ENCODE data around the gene VIPR2. TPM values are rescaled to one million over a fixed set of nuclear protein-coding genes. Genes with fewer than 3 reads are reported as not detected.

Gene VIPR2
- total and polyA plus RNA-seq, 2 of the 13 experiments (the other 11 are each of a cell fraction or from before 2014, with no cell fraction given): not detected

- intact Hi-C loops (cut with micrococcal nuclease; ENCODE audit: unreplicated experiment): no loop called here
- ChIA-PET POLR2A (no interaction called here), CTCF (ENCODE audit: low intra/inter-chr PET ratio, low total read pairs) (no interaction called here)
- Histone ChIP-seq H3K9me3 (ENCODE audit: low read length) (no peaks in the 10 kb centered on the region), H3K4me1 (ENCODE audit: insufficient read depth, low read length) (no peaks in the 10 kb centered on the region), H4K20me1 (ENCODE audit: insufficient read depth, low read length) (no peaks in the 10 kb centered on the region), H3K36me3 (replicated peaks in 1 of 2; ENCODE audit: control insufficient read depth in 1 of 2, insufficient read depth in 2 of 2, low read length in 2 of 2) (no peaks in the 10 kb centered on the region), H2AFZ (ENCODE audit: low read length) (no peak overlapping the region), H3K9ac (ENCODE audit: insufficient read depth, low read depth, low read length) (no peak overlapping the region), H3K27me3 (ENCODE audit: control insufficient read depth in 1 of 2, insufficient read depth in 2 of 2, low read length in 2 of 2) (peaks cover 3 to 63% of the 10 kb centered on the region in 2 experiments; a peak in 4 of 5 replicates), H3K79me2 (ENCODE audit: insufficient read depth, low read length) (no peaks in the 10 kb centered on the region), H3K27ac (ENCODE audit: extremely low read length, insufficient read depth, low read length) (no peak overlapping the region), H3K4me3 (replicated peaks in 1 of 3; ENCODE audit: insufficient read depth in 1 of 3, low read depth in 2 of 3, low read length in 3 of 3) (no peak overlapping the region), H3K4me2 (ENCODE audit: low read depth, low read length) (no peak overlapping the region)
- 14% methylated on average over 10 of the region's 10 CpGs for WGBS (ENCODE audit: low lambda C conversion rate)
- no peak for DNase-seq (ENCODE audit: low spot score)
- no peak for FAIRE-seq
- ATAC-seq: no peak
- no TSS peak for BruUV-seq (replicated peaks)
- in situ Hi-C loops (cut with HindIII; ENCODE audit: extremely low pct_ligation_motif_present, low pct_unique_long_range_greater_than_20kb): no loop called here
- TF ChIP-seq, protein P1, sequence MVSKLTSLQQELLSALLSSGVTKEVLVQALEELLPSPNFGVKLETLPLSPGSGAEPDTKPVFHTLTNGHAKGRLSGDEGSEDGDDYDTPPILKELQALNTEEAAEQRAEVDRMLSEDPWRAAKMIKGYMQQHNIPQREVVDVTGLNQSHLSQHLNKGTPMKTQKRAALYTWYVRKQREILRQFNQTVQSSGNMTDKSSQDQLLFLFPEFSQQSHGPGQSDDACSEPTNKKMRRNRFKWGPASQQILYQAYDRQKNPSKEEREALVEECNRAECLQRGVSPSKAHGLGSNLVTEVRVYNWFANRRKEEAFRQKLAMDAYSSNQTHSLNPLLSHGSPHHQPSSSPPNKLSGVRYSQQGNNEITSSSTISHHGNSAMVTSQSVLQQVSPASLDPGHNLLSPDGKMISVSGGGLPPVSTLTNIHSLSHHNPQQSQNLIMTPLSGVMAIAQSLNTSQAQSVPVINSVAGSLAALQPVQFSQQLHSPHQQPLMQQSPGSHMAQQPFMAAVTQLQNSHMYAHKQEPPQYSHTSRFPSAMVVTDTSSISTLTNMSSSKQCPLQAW (CRISPR knock-in tag; IDR thresholded peaks at IDR 0.05): no peak
- TF ChIP-seq CAMTA2 (CRISPR knock-in tag; IDR thresholded peaks at IDR 0.05; ENCODE audit: borderline replicate concordance) (no peak), SMARCC2 (IDR thresholded peaks at IDR 0.05) (no peak), SATB2 (CRISPR knock-in tag; IDR thresholded peaks at IDR 0.05) (no peak), ZZZ3 (CRISPR knock-in tag; IDR thresholded peaks at IDR 0.05; ENCODE audit: borderline replicate concordance) (no peak), HNF1A (IDR thresholded peaks at IDR 0.05; ENCODE audit: low read depth) (no peak), HNF1A (CRISPR knock-in tag; IDR thresholded peaks at IDR 0.05; ENCODE audit: borderline replicate concordance) (no peak), RNF2 (conservative IDR thresholded peaks at IDR 0.05; ENCODE audit: low read depth) (no peak)
- TF ChIP-seq, protein P2, sequence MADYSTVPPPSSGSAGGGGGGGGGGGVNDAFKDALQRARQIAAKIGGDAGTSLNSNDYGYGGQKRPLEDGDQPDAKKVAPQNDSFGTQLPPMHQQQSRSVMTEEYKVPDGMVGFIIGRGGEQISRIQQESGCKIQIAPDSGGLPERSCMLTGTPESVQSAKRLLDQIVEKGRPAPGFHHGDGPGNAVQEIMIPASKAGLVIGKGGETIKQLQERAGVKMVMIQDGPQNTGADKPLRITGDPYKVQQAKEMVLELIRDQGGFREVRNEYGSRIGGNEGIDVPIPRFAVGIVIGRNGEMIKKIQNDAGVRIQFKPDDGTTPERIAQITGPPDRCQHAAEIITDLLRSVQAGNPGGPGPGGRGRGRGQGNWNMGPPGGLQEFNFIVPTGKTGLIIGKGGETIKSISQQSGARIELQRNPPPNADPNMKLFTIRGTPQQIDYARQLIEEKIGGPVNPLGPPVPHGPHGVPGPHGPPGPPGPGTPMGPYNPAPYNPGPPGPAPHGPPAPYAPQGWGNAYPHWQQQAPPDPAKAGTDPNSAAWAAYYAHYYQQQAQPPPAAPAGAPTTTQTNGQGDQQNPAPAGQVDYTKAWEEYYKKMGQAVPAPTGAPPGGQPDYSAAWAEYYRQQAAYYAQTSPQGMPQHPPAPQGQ (CRISPR knock-in tag; IDR thresholded peaks at IDR 0.05; ENCODE audit: borderline replicate concordance): no peak
Observed at GRCh38 chr7:159142730-159143129, 1.9 kb downstream of the VIPR2 start.
